Mucosa of rectum (tissue), 2 donors: ENCODE results near the gene BICC1.

ENCODE experiments used
- H3K27ac ChIP-seq, 2 donors: one replicate each; pipeline ENCODE4 v1.7.0; 2013; ENCODE audit warnings: inconsistent platforms in 2 of 2, low read depth in 2 of 2, low read length in 2 of 2
- H3K27me3 ChIP-seq, 2 donors: one replicate each; pipeline ENCODE4 v1.7.0; 2013; ENCODE audit warnings: low read length in 2 of 2; ENCODE audit not compliant: control insufficient read depth in 2 of 2, insufficient read depth in 2 of 2
- H3K36me3 ChIP-seq, 2 donors: one replicate each; pipeline ENCODE4 v1.7.0; 2013; ENCODE audit warnings: low read length in 2 of 2; ENCODE audit not compliant: control insufficient read depth in 2 of 2, insufficient read depth in 2 of 2
- H3K4me1 ChIP-seq, 2 donors: one replicate each; pipeline ENCODE4 v1.7.0; 2013; ENCODE audit warnings: low read length in 2 of 2, mild to moderate bottlenecking in 1 of 2; ENCODE audit not compliant: control insufficient read depth in 2 of 2, insufficient read depth in 2 of 2
- H3K4me3 ChIP-seq, 2 donors: one replicate each; pipeline ENCODE4 v1.7.0; 2013; ENCODE audit warnings: low read length in 2 of 2
- H3K9ac ChIP-seq, 2 donors: one replicate each; pipeline ENCODE4 v1.7.0; 2013; ENCODE audit warnings: low read length in 2 of 2, low read depth in 1 of 2, mild to moderate bottlenecking in 1 of 2
- H3K9me3 ChIP-seq, 2 donors: one replicate each; pipeline ENCODE4 v1.7.0; 2013; ENCODE audit warnings: low read length in 2 of 2; ENCODE audit not compliant: control insufficient read depth in 2 of 2
- donor health status: healthy.
- donor health status: Normal muscosa, but diverticular disease.

BICC1 gene

DNA sequence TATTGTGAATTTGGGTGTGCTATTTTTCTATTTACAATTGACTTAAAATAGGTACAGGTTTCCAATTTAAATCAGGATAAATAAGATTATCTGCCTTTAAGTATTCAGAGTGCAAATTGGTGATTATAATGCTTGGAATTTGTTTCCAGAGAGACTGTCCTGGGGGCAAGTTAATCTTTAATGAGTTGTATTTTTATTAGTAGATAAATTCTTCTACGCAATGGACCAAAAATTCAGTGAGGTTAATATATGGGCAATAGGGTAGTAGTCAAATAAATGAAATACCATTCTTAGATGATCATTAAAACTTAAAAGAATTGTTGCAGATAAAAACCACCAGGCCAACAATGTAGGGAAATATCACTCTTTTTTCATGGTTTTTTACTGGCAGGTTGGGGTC lies 3.4 kb downstream of the BICC1 start:
- Histone ChIP-seq H3K27ac (no peak overlapping the region), H3K36me3 (no peaks in the 10 kb centered on the region), H3K4me1 (peaks cover 0 to 10% of the 10 kb centered on the region in 2 donors), H3K27me3 (peaks cover 0 to 3% of the 10 kb centered on the region in 2 donors), H3K9me3 (no peaks in the 10 kb centered on the region), H3K9ac (no peak overlapping the region), H3K4me3 (no peak overlapping the region)

DNA sequence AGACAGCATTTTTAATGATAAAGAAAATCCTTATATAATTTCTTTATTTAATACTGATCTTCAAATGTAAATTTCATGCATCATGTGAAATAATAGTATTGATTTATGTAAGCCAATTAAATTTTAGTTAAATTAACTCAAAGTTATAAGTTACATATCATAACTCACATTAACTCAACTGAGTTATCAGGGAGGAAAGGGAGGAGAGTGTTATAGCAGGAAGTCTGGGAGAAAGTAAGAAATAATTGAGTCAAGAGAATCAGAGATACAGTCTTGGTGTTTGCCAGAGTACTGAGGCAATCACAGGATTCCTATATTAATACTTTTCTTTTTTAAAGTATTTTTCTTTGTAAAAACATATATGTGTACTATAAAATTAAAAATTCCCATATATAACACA lies 4.0 kb downstream of the BICC1 start:
- Histone ChIP-seq H3K4me3 (no peak overlapping the region), H3K36me3 (no peaks in the 10 kb centered on the region), H3K9ac (no peak overlapping the region), H3K9me3 (no peaks in the 10 kb centered on the region), H3K27ac (no peak overlapping the region), H3K27me3 (peaks cover 0 to 3% of the 10 kb centered on the region in 2 donors), H3K4me1 (peaks cover 0 to 10% of the 10 kb centered on the region in 2 donors)

GRCh38 chr10:58517081-58517480 lies 4.4 kb downstream of the BICC1 start:
- Histone ChIP-seq H3K27ac (no peak overlapping the region), H3K4me1 (peaks cover 0 to 8% of the 10 kb centered on the region in 2 donors), H3K36me3 (no peaks in the 10 kb centered on the region), H3K4me3 (no peak overlapping the region), H3K9ac (no peak overlapping the region), H3K9me3 (no peaks in the 10 kb centered on the region), H3K27me3 (peaks cover 0 to 3% of the 10 kb centered on the region in 2 donors)

DNA sequence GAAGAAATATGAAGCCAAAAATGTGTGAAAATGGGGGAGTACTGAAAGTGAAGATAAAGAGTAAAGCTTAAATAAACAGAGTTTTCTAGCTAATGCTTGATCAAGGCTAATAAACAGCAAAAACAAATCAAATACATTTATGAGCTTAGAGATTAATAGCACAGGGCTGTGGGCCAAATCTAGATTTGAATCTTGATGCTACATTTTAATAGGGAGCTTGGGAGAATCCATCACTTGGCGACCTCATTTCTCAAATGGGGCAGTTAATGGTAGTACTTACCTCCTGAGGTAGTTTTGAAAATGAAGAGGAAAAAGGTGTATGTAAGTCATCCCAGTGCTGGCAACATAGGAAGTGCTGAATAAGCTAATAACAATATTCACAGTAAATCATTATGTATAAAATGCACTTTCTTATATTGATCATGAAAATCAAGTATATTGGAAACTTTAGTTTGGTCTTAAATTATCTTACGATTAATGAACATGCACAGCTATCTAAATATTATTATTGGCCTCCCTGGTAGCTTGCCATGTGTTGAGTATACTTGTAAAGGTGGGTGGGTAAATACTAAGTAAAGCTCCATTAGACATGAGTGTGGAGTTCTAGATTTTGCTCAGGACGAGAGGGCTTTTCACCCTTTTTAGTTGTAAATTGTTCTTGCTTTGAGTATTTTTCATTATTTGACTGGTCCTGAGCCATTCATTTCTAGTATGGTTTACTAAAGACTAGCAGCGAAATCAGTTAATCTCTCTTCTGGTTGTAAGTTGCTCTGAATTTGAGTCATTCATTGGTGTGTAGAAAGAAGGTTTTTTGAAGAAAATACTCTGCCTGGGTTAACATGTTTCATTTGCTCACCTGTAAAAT lies 5.1 kb downstream of the BICC1 start:
- Histone ChIP-seq H3K9ac (no peak overlapping the region), H3K27ac (no peak overlapping the region), H3K4me3 (no peak overlapping the region), H3K27me3 (peaks cover 0 to 3% of the 10 kb centered on the region in 2 donors), H3K4me1 (peaks cover 0 to 3% of the 10 kb centered on the region in 2 donors), H3K36me3 (no peaks in the 10 kb centered on the region), H3K9me3 (no peaks in the 10 kb centered on the region)

- H3K4me1 ChIP-seq = no peaks in the 10 kb centered on the region
- H3K27me3 ChIP-seq = no peaks in the 10 kb centered on the region
- H3K27ac ChIP-seq = no peak overlapping the region
- no peaks in the 10 kb centered on the region for H3K9me3 ChIP-seq
- H3K9ac ChIP-seq = no peak overlapping the region
- H3K36me3 ChIP-seq = no peaks in the 10 kb centered on the region
- H3K4me3 ChIP-seq = no peak overlapping the region
These were observed 6.1 kb downstream of the BICC1 start for GRCh38 chr10:58518775-58519174.

GRCh38 chr10:58529077-58529728 lies 16.5 kb downstream of the BICC1 start:
- no peaks in the 10 kb centered on the region for H3K27me3 ChIP-seq

DNA sequence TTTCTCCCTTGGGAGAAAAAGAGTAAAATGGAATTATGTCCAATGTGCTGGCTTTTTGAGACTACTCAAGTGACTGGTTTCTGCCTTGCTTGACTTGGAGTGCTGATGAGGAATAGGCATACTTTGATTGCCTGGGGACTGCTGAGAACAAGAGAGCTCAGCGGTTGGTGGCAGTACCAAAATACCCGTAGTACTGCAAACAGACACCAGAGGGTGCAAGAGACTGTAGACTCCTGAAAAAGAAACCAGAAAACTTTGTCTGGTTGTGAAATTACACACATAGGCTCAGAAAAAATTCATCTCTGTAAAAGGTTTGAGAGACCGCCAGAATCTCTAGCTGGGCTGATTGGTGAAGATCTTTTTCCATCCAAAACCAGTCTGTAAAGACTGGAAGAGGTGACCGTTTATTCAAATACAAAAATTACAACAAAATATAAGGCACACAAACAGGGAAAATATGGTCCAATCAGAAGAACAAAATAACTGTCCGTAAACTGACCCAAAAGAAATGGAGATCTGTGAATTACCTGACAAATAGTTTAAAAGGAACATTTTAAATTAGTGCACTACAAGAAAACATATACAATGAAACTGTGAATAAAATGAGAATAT lies 18.5 kb downstream of the BICC1 start:
- H3K4me3 ChIP-seq = no peak overlapping the region
- no peaks in the 10 kb centered on the region for H3K4me1 ChIP-seq
- H3K27ac ChIP-seq = no peak overlapping the region
- H3K27me3 ChIP-seq = no peaks in the 10 kb centered on the region
- H3K9ac ChIP-seq = no peak overlapping the region
- H3K36me3 ChIP-seq = no peaks in the 10 kb centered on the region
- no peaks in the 10 kb centered on the region for H3K9me3 ChIP-seq

More at GRCh38 chr10:58529077-58529728, 16.5 kb downstream of the BICC1 start:
- Histone ChIP-seq H3K36me3 (no peaks in the 10 kb centered on the region), H3K4me3 (no peak overlapping the region), H3K27ac (no peak overlapping the region), H3K9me3 (no peaks in the 10 kb centered on the region), H3K4me1 (no peaks in the 10 kb centered on the region), H3K9ac (no peak overlapping the region)

DNA sequence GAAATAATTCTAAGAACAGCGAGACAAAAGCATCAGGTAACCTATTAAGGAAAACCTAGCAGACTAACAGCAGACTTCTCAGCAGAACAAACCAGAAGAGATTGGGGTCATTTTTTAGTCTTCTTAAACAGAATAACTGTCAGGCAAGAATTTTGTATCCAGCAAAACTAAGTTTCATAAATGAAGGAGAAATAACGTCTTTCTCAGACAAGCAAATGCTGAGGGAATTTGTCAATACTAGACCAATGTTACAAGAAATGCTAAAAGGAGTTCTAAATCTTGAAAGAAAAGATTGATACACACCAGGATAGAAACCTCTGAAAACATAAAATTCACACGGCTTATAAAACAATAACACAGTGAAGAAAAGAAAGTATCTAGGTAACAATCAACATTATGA lies 22.6 kb downstream of the BICC1 start:
- no peaks in the 10 kb centered on the region for H3K27me3 ChIP-seq
- no peak overlapping the region for H3K9ac ChIP-seq
- H3K27ac ChIP-seq = no peak overlapping the region
- H3K9me3 ChIP-seq = no peaks in the 10 kb centered on the region
- no peaks in the 10 kb centered on the region for H3K36me3 ChIP-seq
- H3K4me3 ChIP-seq = no peak overlapping the region
- no peaks in the 10 kb centered on the region for H3K4me1 ChIP-seq

GRCh38 chr10:58543141-58543540 lies 30.5 kb downstream of the BICC1 start:
- Histone ChIP-seq H3K9ac (no peak overlapping the region), H3K27ac (no peak overlapping the region), H3K4me1 (no peaks in the 10 kb centered on the region), H3K9me3 (no peaks in the 10 kb centered on the region), H3K4me3 (no peak overlapping the region), H3K36me3 (no peaks in the 10 kb centered on the region), H3K27me3 (no peaks in the 10 kb centered on the region)

- H3K9ac ChIP-seq = no peak overlapping the region
- H3K27ac ChIP-seq = no peak overlapping the region
- H3K9me3 ChIP-seq = no peaks in the 10 kb centered on the region
- no peaks in the 10 kb centered on the region for H3K27me3 ChIP-seq
- no peak overlapping the region for H3K4me3 ChIP-seq
- H3K36me3 ChIP-seq = no peaks in the 10 kb centered on the region
- no peaks in the 10 kb centered on the region for H3K4me1 ChIP-seq
These were observed 31.5 kb downstream of the BICC1 start for GRCh38 chr10:58544135-58544534.
